ENCODE data around the gene MGAT4B. TPM values are rescaled to one million over a fixed set of nuclear protein-coding genes. Genes with fewer than 3 reads are reported as not detected.

MGAT4B gene
- total RNA-seq, 2 experiments from 2014 or later: 141 to 145 TPM

DNA sequence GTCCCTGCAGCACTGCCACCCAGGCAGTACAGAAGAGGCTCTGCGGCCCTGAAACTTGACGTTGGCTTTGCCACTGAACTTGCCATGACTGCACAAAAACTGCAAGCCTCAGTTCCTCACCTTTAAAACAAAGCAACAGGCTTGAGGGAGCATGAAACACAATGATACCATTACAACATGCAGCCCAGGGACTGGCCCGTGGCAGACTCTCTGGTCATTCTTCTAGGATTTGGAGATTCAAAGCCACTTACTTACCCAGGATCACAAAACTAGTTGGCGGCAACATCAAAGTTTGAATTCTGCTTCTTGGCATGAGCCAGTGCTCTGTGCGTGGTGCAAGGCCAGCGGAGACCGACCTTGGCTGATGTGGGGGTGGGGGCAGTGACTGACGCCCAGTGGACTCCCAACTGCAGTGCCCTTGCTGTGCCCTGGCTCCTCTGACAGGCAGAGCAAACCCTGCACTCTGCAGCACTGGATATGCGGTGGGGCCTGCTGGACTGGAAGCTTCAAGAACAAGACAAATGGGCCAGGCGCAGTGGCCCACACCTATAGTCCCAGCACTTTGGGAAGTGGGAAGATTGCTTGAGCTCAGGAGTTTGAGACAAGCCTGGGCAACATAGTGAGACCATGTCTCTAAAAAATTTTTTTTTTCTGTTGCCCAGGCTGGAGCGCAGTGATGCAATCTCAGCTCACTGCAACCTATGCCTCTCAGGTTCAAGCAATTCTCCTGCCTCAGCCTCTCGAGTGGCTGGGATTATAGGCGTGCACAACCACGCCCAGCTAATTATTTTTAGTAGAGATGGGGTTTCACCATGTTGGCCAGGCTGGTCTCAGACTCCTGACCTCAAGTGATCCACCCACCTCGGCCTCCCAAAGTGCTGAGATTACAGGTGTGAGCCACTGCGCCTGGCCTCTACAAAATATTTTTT, 32.9 kb upstream of the MGAT4B start:
- no peak for ATAC-seq (ENCODE audit: poor library complexity)
- Histone ChIP-seq H3K36me3 (ENCODE audit: insufficient read depth, low read length) (peaks cover 50% of the 10 kb centered on the region), H3K27ac (ENCODE audit: low read depth in 1 of 2, low read length in 2 of 2) (no peak overlapping the region), H3K4me1 (ENCODE audit: insufficient read depth, low read length) (peaks cover 20% of the 10 kb centered on the region), H3K4me3 (ENCODE audit: low read length) (no peak overlapping the region), H3K27me3 (ENCODE audit: control insufficient read depth in 1 of 2, insufficient read depth in 2 of 2, low read length in 2 of 2) (no peaks in the 10 kb centered on the region), H3K9me3 (ENCODE audit: control insufficient read depth in 1 of 2, insufficient read depth in 1 of 2, low read length in 2 of 2) (peaks cover 0 to 4% of the 10 kb centered on the region in 2 experiments)
- no peak overlapping the region for H3K4me3 Mint-ChIP-seq
- TF ChIP-seq, protein P1, sequence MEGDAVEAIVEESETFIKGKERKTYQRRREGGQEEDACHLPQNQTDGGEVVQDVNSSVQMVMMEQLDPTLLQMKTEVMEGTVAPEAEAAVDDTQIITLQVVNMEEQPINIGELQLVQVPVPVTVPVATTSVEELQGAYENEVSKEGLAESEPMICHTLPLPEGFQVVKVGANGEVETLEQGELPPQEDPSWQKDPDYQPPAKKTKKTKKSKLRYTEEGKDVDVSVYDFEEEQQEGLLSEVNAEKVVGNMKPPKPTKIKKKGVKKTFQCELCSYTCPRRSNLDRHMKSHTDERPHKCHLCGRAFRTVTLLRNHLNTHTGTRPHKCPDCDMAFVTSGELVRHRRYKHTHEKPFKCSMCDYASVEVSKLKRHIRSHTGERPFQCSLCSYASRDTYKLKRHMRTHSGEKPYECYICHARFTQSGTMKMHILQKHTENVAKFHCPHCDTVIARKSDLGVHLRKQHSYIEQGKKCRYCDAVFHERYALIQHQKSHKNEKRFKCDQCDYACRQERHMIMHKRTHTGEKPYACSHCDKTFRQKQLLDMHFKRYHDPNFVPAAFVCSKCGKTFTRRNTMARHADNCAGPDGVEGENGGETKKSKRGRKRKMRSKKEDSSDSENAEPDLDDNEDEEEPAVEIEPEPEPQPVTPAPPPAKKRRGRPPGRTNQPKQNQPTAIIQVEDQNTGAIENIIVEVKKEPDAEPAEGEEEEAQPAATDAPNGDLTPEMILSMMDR (IDR thresholded peaks at IDR 0.05): no peak
- H3K27me3 Mint-ChIP-seq: no peaks in the 10 kb centered on the region
- no peak for DNase-seq
- ChIA-PET POLR2A (interaction anchor here (0.8 to 1.1 kb wide), 2 partner anchors 17 to 107 kb away, joined by 3 read pairs; partner anchors contain the start of gene MAML1), CTCF (no interaction called here)
- H3K4me1 Mint-ChIP-seq (ENCODE audit: low read depth): peaks cover 14% of the 10 kb centered on the region
- H3K27ac Mint-ChIP-seq: no peak overlapping the region
- intact Hi-C loops (cut with DNase I, micrococcal nuclease): no loop called here
- no peaks in the 10 kb centered on the region for H3K9me3 Mint-ChIP-seq
- H3K36me3 Mint-ChIP-seq (ENCODE audit: low read depth): peaks cover 80% of the 10 kb centered on the region

DNA sequence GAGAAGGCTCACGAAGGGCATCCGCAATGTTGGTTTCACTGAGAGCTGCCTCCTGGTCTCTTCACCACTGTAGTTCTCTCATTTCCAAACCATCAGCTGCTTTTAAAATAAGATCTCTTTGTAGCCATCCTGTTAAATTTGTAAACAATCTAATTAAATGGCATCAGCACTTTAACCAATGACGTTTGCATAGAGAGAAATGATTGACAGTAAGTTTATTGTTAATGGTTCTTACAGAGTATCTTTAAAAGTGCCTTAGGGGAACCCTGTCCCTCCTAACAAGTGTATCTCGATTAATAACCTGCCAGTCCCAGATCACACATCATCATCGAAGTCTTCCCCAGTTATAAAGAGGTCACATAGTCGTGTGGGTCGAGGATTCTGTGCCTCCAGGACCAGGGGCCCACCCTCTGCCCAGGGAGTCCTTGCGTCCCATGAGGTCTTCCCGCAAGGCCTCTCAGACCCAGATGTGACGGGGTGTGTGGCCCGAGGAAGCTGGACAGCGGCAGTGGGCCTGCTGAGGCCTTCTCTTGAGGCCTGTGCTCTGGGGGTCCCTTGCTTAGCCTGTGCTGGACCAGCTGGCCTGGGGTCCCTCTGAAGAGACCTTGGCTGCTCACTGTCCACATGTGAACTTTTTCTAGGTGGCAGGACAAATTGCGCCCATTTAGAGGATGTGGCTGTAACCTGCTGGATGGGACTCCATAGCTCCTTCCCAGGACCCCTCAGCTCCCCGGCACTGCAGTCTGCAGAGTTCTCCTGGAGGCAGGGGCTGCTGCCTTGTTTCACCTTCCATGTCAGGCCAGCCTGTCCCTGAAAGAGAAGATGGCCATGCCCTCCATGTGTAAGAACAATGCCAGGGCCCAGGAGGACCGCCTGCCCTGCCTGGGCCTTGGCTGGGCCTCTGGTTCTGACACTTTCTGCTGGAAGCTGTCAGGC, 30.7 kb upstream of the MGAT4B start:
- CTCF ChIA-PET: interaction anchor here (0.8 to 1.5 kb wide), 4 partner anchors 26 to 42 kb away, joined by 3 to 5 read pairs (median 4); no protein-coding TSS in a partner anchor
- no peaks in the 10 kb centered on the region for H3K27me3 ChIP-seq (ENCODE audit: control insufficient read depth in 1 of 2, insufficient read depth in 2 of 2, low read length in 2 of 2)
- H3K36me3 ChIP-seq (ENCODE audit: insufficient read depth, low read length): peaks cover 63% of the 10 kb centered on the region
- peaks cover 14% of the 10 kb centered on the region for H3K4me1 Mint-ChIP-seq (ENCODE audit: low read depth)
- TF ChIP-seq, protein P1 (IDR thresholded peaks at IDR 0.05): no peak
- peaks cover 80% of the 10 kb centered on the region for H3K36me3 Mint-ChIP-seq (ENCODE audit: low read depth)
- H3K9me3 ChIP-seq (ENCODE audit: control insufficient read depth in 1 of 2, insufficient read depth in 1 of 2, low read length in 2 of 2): peaks cover 0 to 4% of the 10 kb centered on the region in 2 experiments
- H3K4me1 ChIP-seq (ENCODE audit: insufficient read depth, low read length): peaks cover 20% of the 10 kb centered on the region
- POLR2A ChIA-PET: interaction anchor here (0.6 to 1.7 kb wide), 7 partner anchors 10 to 253 kb away, joined by 3 to 10 read pairs (median 4); partner anchors contain the start of genes HNRNPH1 and SQSTM1
- intact Hi-C loops (cut with DNase I, micrococcal nuclease): no loop called here
- ATAC-seq (ENCODE audit: poor library complexity) (no peak), DNase-seq (no peak)
- H3K4me3 ChIP-seq (ENCODE audit: low read length): no peak overlapping the region
- H3K27ac Mint-ChIP-seq: peak overlapping the region; percentile 81
- no peaks in the 10 kb centered on the region for H3K9me3 Mint-ChIP-seq
- peak overlapping the region; percentile 41 to 72 for H3K27ac ChIP-seq (ENCODE audit: low read depth in 1 of 2, low read length in 2 of 2)
- no peaks in the 10 kb centered on the region for H3K27me3 Mint-ChIP-seq
- no peak overlapping the region for H3K4me3 Mint-ChIP-seq

All from CD4-positive, alpha-beta T cell (primary cell).